Smooth muscle cell (in vitro differentiated cells): ENCODE data around the gene WDR75. TPM values are rescaled to one million over a fixed set of nuclear protein-coding genes. Genes with fewer than 3 reads are reported as not detected.

Experiments
- DNase-seq: peaks from one replicate; lab custom pipeline; 2025; ENCODE audit not compliant: unreplicated experiment; lab: John Stamatoyannopoulos, UW
- H2AFZ ChIP-seq: fragments of 200-600 bp; sonication (generic); 2 replicates; pipeline ENCODE4 v1.6.0; 2016; ENCODE audit warnings: antibody characterized with exemption, low read depth, mild to moderate bottlenecking
- H3F3A ChIP-seq: fragments of 200-600 bp; sonication (generic); 2 replicates; pipeline ENCODE4 v1.6.0; 2017; ENCODE audit warnings: antibody characterized with exemption, low read depth
- H3K27ac ChIP-seq: fragments of 200-600 bp; sonication (generic); 2 replicates; pipeline ENCODE4 v1.5.1; 2016; ENCODE audit warnings: low read depth, mild to moderate bottlenecking
- H3K27me3 ChIP-seq: fragments of 200-600 bp; sonication (generic); 2 replicates; pipeline ENCODE4 v1.6.1; 2016; ENCODE audit warnings: low read depth, mild to moderate bottlenecking
- H3K36me3 ChIP-seq: fragments of 200-600 bp; sonication (generic); 2 replicates; pipeline ENCODE4 v1.5.1; 2016; ENCODE audit warnings: low read depth
- H3K4me1 ChIP-seq: fragments of 200-600 bp; sonication (generic); 2 replicates; pipeline ENCODE4 v1.5.1; 2016; ENCODE audit warnings: low read depth
- H3K4me2 ChIP-seq: fragments of 200-600 bp; sonication (generic); 2 replicates; pipeline ENCODE4 v1.6.0; 2016; ENCODE audit warnings: mild to moderate bottlenecking
- H3K4me3 ChIP-seq: fragments of 200-600 bp; sonication (generic); 2 replicates; pipeline ENCODE4 v1.5.1; 2016; ENCODE audit warnings: mild to moderate bottlenecking
- H3K79me2 ChIP-seq: fragments of 200-600 bp; sonication (generic); 2 replicates; pipeline ENCODE4 v1.6.0; 2016; ENCODE audit warnings: low read depth, mild to moderate bottlenecking
- H3K9ac ChIP-seq: fragments of 200-600 bp; sonication (generic); 2 replicates; pipeline ENCODE4 v1.6.0; 2016; ENCODE audit warnings: low read depth
- H3K9me3 ChIP-seq: fragments of 200-600 bp; sonication (generic); replicated peaks from 2 replicates; pipeline ENCODE4 v1.5.1; 2016; ENCODE audit warnings: low read depth
- H4K20me1 ChIP-seq: fragments of 200-600 bp; sonication (generic); 2 replicates; pipeline ENCODE4 v1.6.0; 2016; ENCODE audit warnings: low read depth
- WGBS: methylation state at CpG from one replicate; pipeline ENCODE4 v1.1.7; 2016; ENCODE audit warnings: low lambda C conversion rate; 5-methylcytosine and 5-hydroxymethylcytosine counted together
- polyA plus RNA-seq: library from polyadenylated mRNA; unstranded; fragments of >200 nt; fragmentation: Nextera tagmentation; extraction: Ambion mirVana; gene quantifications from 2 replicates; pipeline ENCODE4 v1.2.1, GENCODE V29; 2016
- total RNA-seq: library from RNA; depleted of rRNA; stranded (reverse); fragments of >200 nt; gene quantifications from 2 replicates; pipeline ENCODE4 v1.2.3, GENCODE V29; 2014
- TF ChIP-seq, protein P1 (sequence below): fragments of 200-600 bp; sonication (generic); IDR thresholded peaks from 2 replicates; pipeline ENCODE4 v1.5.1; 2017; ENCODE audit warnings: borderline replicate concordance, mild to moderate bottlenecking, antibody characterized with exemption; ENCODE audit not compliant: insufficient read depth, poor library complexity, severe bottlenecking

Gene WDR75
- total and polyA plus RNA-seq, 2 experiments from 2014 or later: 22.7 to 63.0 TPM

DNA sequence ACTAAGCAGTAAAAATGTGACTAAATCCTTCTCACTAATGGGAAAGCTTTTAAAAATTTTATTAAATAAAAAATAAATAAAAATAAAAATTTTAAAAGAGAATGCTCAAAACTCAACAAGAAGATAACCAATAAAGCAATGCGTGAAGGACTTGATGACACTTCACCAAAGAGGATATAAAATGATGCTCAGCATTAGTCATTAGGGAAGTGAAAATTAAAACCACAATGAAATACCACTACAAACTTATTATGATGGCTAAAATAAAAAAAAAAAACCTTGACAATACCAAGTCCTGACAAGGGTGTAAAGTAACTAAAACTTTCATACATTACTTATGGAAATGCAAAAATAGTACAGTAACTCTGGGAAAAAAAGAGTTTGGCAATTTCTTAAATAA, 3.3 kb upstream of the WDR75 start:
- Histone ChIP-seq H3K4me1 (peaks cover 9% of the 10 kb centered on the region), H3K27ac (no peak overlapping the region), H3K27me3 (no peaks in the 10 kb centered on the region), H3K4me2 (no peak overlapping the region), H2AFZ (no peak overlapping the region), H3K9me3 (no peaks in the 10 kb centered on the region), H3K9ac (no peak overlapping the region), H3K79me2 (peaks cover 14% of the 10 kb centered on the region), H4K20me1 (no peaks in the 10 kb centered on the region), H3F3A (no peaks in the 10 kb centered on the region), H3K4me3 (no peak overlapping the region), H3K36me3 (no peaks in the 10 kb centered on the region)
- 88% methylated on average over 1 of the region's 1 CpG for WGBS
- TF ChIP-seq, protein P1, sequence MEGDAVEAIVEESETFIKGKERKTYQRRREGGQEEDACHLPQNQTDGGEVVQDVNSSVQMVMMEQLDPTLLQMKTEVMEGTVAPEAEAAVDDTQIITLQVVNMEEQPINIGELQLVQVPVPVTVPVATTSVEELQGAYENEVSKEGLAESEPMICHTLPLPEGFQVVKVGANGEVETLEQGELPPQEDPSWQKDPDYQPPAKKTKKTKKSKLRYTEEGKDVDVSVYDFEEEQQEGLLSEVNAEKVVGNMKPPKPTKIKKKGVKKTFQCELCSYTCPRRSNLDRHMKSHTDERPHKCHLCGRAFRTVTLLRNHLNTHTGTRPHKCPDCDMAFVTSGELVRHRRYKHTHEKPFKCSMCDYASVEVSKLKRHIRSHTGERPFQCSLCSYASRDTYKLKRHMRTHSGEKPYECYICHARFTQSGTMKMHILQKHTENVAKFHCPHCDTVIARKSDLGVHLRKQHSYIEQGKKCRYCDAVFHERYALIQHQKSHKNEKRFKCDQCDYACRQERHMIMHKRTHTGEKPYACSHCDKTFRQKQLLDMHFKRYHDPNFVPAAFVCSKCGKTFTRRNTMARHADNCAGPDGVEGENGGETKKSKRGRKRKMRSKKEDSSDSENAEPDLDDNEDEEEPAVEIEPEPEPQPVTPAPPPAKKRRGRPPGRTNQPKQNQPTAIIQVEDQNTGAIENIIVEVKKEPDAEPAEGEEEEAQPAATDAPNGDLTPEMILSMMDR: no peak
- DNase-seq: no peak

DNA sequence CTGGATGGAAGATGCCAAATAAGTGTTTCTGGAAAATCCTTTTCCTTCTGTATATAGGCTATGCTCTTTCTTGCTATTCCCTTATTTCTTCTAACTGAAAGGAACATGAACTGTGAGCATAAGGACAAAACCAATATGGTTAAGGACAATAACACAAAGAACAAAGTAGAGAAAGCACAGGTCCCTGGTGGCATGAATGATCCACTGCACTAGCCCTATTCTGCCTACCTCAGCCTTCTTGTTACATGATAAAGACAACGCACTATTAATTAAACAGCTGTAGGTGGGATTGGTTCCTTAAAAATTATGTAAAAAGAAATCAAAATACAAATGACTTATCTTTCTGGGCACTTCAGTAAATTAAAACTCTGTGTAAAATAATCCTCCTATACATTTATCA, 1.9 kb upstream of the WDR75 start:
- Histone ChIP-seq H3K79me2 (peaks cover 28% of the 10 kb centered on the region), H2AFZ (no peak overlapping the region), H4K20me1 (no peaks in the 10 kb centered on the region), H3K4me2 (no peak overlapping the region), H3F3A (no peaks in the 10 kb centered on the region), H3K4me3 (no peak overlapping the region), H3K27ac (no peak overlapping the region), H3K9me3 (no peaks in the 10 kb centered on the region), H3K4me1 (peaks cover 9% of the 10 kb centered on the region), H3K9ac (peak overlapping the region; percentile 95), H3K27me3 (no peaks in the 10 kb centered on the region), H3K36me3 (no peaks in the 10 kb centered on the region)
- DNase-seq: no peak
- TF ChIP-seq, protein P1: peak; percentile 9
- whole genome bisulfite sequencing: 87% methylated on average over 1 of the region's 1 CpG

DNA sequence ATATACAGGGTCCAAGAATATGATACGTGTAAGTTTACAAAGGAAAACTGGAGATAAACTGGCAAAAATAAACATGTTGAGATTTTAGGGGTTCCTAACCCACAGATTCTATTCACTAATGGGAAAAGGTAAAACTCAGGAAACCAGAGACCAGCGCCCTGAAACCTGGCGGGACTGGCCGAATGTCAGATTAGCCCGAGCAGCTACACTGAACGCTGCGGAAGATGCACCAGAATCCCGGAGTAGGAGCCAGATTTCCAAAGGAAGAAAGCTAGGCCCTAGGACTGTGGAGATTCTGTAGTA, 679 bp upstream of the WDR75 start:
- Histone ChIP-seq H3K36me3 (no peaks in the 10 kb centered on the region), H3K4me1 (peaks cover 9% of the 10 kb centered on the region), H3K4me3 (peak overlapping the region; percentile 80), H3K9ac (peak overlapping the region; percentile 95), H3F3A (no peaks in the 10 kb centered on the region), H3K4me2 (peak overlapping the region; percentile 95), H3K27ac (peak overlapping the region; percentile 92), H3K27me3 (no peaks in the 10 kb centered on the region), H4K20me1 (peaks cover 6% of the 10 kb centered on the region), H2AFZ (peak overlapping the region; percentile 96), H3K79me2 (peaks cover 41% of the 10 kb centered on the region), H3K9me3 (no peaks in the 10 kb centered on the region)
- TF ChIP-seq, protein P1: no peak
- DNase-seq: no peak
- under 1% methylated on average over 8 of the region's 8 CpGs for WGBS

DNA sequence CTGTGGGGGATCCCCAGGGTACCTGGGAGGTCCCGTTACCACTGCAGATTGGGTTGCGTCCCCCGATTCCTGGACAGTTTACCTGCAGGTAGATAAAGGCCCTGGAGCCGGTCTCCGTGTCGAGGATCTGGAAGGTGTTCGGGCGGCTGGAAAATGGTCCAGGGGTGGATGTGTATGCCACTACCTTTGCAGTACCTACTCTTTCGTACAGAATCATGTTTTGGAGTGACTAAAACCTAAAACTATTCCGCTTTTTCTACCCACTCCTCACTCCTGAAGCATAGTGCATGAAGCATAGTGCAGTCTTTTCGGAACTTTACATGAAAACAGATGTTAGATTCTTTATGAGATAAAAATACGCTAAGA, 418 bp downstream of the WDR75 start:
- Histone ChIP-seq H3K27ac (peak overlapping the region; percentile 92), H3K79me2 (peaks cover 51% of the 10 kb centered on the region), H3K36me3 (no peaks in the 10 kb centered on the region), H3K27me3 (no peaks in the 10 kb centered on the region), H3K4me2 (peak overlapping the region; percentile 95), H2AFZ (peak overlapping the region; percentile 96), H3K4me3 (peak overlapping the region; percentile 80), H3F3A (no peaks in the 10 kb centered on the region), H3K4me1 (peaks cover 9% of the 10 kb centered on the region), H4K20me1 (peaks cover 6% of the 10 kb centered on the region), H3K9me3 (no peaks in the 10 kb centered on the region), H3K9ac (peak overlapping the region; percentile 95)
- WGBS: 1% methylated on average over 12 of the region's 12 CpGs
- TF ChIP-seq, protein P1: no peak
- DNase-seq: no peak
